ENCODE data around the gene FAM124A. TPM values are rescaled to one million over a fixed set of nuclear protein-coding genes. Genes with fewer than 3 reads are reported as not detected.

The FAM124A gene
- total RNA-seq, 4 donors from 2014 or later, result 2.1 to 7.2 (median 5.2) TPM

GRCh38 chr13:51206584-51206983 lies 15.6 kb upstream of the FAM124A start:
- no peaks in the 10 kb centered on the region for H3K4me1 ChIP-seq
- intact Hi-C loops (cut with DNase I; ENCODE audit: low total_unique reads), result no loop called here
- no peaks in the 10 kb centered on the region for H3K27me3 ChIP-seq
- TF ChIP-seq POLR2A (IDR thresholded peaks at IDR 0.05) (no peak), CTCF (IDR thresholded peaks at IDR 0.05) (no peak)
- DNase-seq, result no peak
- H3K4me3 ChIP-seq, result no peak overlapping the region
- H3K36me3 ChIP-seq, result no peaks in the 10 kb centered on the region
- no peak overlapping the region for H3K27ac ChIP-seq
- no peaks in the 10 kb centered on the region for H3K9me3 ChIP-seq

- intact Hi-C loops (cut with DNase I; ENCODE audit: low total_unique reads), result no loop called here
- TF ChIP-seq CTCF (IDR thresholded peaks at IDR 0.05), result no peak
- TF ChIP-seq POLR2A (IDR thresholded peaks at IDR 0.05), result no peak
- no peak for DNase-seq
These were observed 14.3 kb upstream of the FAM124A start for GRCh38 chr13:51207881-51208280.

GRCh38 chr13:51208716-51209115 lies 13.5 kb upstream of the FAM124A start:
- Histone ChIP-seq H3K36me3 (no peaks in the 10 kb centered on the region), H3K9me3 (no peaks in the 10 kb centered on the region), H3K27me3 (no peaks in the 10 kb centered on the region), H3K4me1 (no peaks in the 10 kb centered on the region), H3K4me3 (no peak overlapping the region), H3K27ac (no peak overlapping the region)
- intact Hi-C loops (cut with DNase I; ENCODE audit: low total_unique reads), result no loop called here
- TF ChIP-seq POLR2A (IDR thresholded peaks at IDR 0.05) (no peak), CTCF (IDR thresholded peaks at IDR 0.05) (no peak)
- no peak for DNase-seq

More at GRCh38 chr13:51207881-51208280, 14.3 kb upstream of the FAM124A start:
- Histone ChIP-seq H3K36me3 (no peaks in the 10 kb centered on the region), H3K27me3 (no peaks in the 10 kb centered on the region), H3K4me3 (no peak overlapping the region), H3K27ac (no peak overlapping the region), H3K9me3 (no peaks in the 10 kb centered on the region), H3K4me1 (no peaks in the 10 kb centered on the region)

GRCh38 chr13:51211910-51212309 lies 10.3 kb upstream of the FAM124A start:
- H3K27me3 ChIP-seq, result no peaks in the 10 kb centered on the region
- H3K27ac ChIP-seq, result no peak overlapping the region
- no peak for DNase-seq
- TF ChIP-seq POLR2A (IDR thresholded peaks at IDR 0.05) (no peak), CTCF (IDR thresholded peaks at IDR 0.05) (no peak)
- no peaks in the 10 kb centered on the region for H3K36me3 ChIP-seq
- no peaks in the 10 kb centered on the region for H3K9me3 ChIP-seq
- H3K4me1 ChIP-seq, result no peaks in the 10 kb centered on the region
- intact Hi-C loops (cut with DNase I; ENCODE audit: low total_unique reads), result no loop called here
- H3K4me3 ChIP-seq, result no peak overlapping the region

GRCh38 chr13:51212758-51213157 lies 9.4 kb upstream of the FAM124A start:
- Histone ChIP-seq H3K4me1 (no peaks in the 10 kb centered on the region), H3K27me3 (no peaks in the 10 kb centered on the region), H3K36me3 (no peaks in the 10 kb centered on the region), H3K4me3 (no peak overlapping the region), H3K27ac (no peak overlapping the region), H3K9me3 (no peaks in the 10 kb centered on the region)
- intact Hi-C loops (cut with DNase I; ENCODE audit: low total_unique reads), result no loop called here
- no peak for DNase-seq
- TF ChIP-seq POLR2A (IDR thresholded peaks at IDR 0.05) (no peak), CTCF (IDR thresholded peaks at IDR 0.05) (no peak)

Data from uterus (tissue), 4 donors.